ENCODE data around the gene AVPR2.

- TF ChIP-seq CTCF (conservative IDR thresholded peaks at IDR 0.05) (no peak), ZFX (IDR thresholded peaks at IDR 0.05) (no peak)
Observed at GRCh38 chrX:153921511-153922446, 17.3 kb downstream of the AVPR2 start.

All from C4-2B (cell line).